GM20000 (cell line): Measurements from ENCODE around the gene NAALADL2.
"Not testable (repeated sequence)": the region's sequence is repeated elsewhere in the genome, so short reads cannot be mapped to it uniquely, and the experiment has no call there.

Experiments used
- DNase-seq: peaks from one replicate; pipeline ENCODE4 v3.0.0; 2012; ENCODE audit warnings: low spot score
- TF ChIP-seq, protein P1 (sequence below): IDR thresholded peaks from 2 replicates; pipeline ENCODE4 v1.5.1; 2012; ENCODE audit warnings: mild to moderate bottlenecking, control low read depth; ENCODE audit errors: extremely low read depth, missing control alignments

The NAALADL2 gene

DNA sequence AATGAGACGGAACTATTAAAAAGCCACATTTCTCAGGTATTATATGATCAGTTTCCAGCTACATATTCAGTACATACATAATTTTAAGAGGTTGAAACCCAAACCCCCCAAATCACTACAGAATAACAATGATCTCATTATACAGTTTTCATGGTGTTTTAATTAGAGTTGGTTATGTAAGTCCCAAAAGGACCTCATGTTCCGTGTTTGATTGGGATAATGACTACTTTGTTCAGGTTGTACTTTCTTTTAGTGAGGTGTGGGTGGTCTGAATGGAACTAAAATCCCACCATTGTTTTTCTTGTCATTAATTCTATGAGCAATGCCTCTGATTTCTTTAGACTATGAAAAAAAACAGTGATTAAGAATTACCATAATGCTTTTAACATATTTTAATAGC is 905.6 kb downstream of the NAALADL2 start:
- DNase-seq = no peak
- TF ChIP-seq, protein P1, sequence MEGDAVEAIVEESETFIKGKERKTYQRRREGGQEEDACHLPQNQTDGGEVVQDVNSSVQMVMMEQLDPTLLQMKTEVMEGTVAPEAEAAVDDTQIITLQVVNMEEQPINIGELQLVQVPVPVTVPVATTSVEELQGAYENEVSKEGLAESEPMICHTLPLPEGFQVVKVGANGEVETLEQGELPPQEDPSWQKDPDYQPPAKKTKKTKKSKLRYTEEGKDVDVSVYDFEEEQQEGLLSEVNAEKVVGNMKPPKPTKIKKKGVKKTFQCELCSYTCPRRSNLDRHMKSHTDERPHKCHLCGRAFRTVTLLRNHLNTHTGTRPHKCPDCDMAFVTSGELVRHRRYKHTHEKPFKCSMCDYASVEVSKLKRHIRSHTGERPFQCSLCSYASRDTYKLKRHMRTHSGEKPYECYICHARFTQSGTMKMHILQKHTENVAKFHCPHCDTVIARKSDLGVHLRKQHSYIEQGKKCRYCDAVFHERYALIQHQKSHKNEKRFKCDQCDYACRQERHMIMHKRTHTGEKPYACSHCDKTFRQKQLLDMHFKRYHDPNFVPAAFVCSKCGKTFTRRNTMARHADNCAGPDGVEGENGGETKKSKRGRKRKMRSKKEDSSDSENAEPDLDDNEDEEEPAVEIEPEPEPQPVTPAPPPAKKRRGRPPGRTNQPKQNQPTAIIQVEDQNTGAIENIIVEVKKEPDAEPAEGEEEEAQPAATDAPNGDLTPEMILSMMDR = no peak

DNA sequence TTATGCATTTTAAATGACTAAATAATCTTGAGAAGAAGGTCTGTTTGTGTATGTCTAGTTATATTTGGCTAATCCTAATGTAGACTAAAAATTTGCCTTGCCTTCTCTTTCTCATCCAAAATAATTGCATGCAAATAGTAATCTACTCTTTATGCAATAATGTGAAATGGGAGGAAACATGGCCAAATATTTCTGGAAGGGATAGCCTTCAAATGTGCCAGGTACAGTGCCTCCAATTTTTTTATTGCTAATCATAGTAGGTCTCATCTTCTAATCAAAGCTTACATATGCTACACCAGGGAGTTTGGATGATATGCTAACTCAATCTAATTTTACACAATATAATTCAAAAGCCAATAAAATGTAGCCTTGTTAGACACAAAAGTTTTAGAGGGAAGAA is 911.3 kb downstream of the NAALADL2 start:
- TF ChIP-seq, protein P1 = no peak
- no peak for DNase-seq

DNA sequence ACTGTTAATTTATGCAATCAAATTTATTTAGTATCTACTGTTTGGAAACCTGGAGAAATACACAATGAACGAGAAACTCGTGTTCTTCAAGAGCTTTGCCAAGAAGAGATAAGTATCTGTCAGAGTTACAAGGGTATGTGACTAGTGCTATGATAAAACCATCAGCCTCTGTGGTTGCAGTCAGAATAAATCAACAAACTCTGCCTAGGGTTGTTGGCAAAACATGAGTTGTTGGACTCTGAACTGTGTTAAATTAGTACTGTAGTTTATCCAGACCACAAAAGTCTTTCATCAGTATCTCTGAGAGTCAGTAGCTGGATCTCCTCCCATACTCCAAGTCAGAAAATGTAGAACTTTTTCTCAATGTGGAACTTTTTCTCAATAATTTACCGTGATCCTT is 918.4 kb downstream of the NAALADL2 start:
- no peak for DNase-seq
- TF ChIP-seq, protein P1 = no peak

DNA sequence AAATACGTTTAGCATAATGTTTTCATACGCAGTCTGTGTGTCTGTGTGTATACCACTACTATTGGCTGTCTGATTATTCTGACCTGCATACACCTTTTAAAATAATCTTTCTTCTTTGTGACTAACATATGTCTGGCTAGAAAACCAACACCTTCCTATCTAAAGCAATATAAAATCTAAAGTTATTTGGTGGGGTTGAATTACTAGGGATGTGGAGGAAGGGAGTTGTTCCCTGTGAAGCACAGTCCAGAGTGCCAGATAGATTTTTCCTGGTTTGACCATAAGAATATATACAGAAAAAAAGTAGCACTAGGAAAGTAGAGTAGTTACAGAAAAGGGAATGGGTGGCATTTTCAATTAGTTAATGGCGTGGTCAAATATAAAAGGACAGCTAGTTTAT is 918.8 kb downstream of the NAALADL2 start:
- TF ChIP-seq, protein P1 = no peak
- no peak for DNase-seq

DNA sequence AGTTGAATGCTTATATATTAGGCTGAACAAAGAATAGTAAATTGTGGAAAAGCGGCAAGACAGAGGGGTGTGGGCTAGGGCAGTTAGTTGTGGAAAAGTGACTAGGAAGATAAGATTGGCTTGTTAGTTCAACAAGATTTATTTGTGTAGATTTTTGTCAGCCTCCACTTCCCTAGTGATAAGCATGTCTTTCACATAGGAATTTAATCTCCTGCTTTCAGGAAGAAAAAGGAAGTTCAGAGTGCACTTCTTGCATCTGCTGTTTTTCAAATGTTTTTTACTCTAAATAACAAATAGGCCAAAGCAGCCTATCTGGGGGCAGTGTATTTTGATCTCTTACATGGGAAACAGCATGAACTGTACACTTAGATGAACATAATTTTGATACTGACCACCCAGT is 919.9 kb downstream of the NAALADL2 start:
- no peak for DNase-seq
- TF ChIP-seq, protein P1 = no peak

DNA sequence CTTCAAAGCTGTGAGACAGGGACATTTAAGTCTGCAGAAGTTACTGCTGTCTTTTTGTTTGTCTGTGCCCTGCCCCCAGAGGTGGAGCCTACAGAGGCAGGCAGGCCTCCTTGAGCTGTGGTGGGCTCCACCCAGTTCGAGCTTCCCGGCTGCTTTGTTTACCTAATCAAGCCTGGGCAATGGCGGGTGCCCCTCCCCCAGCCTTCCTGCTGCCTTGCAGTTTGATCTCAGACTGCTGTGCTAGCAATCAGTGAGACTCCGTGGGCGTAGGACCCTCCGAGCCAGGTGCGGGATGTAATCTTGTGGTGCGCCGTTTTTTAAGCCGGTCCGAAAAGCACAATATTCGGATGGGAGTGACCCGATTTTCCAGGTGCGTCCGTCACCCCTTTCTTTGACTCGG is 928.0 kb downstream of the NAALADL2 start:
- not testable (repeated sequence) for DNase-seq

DNA sequence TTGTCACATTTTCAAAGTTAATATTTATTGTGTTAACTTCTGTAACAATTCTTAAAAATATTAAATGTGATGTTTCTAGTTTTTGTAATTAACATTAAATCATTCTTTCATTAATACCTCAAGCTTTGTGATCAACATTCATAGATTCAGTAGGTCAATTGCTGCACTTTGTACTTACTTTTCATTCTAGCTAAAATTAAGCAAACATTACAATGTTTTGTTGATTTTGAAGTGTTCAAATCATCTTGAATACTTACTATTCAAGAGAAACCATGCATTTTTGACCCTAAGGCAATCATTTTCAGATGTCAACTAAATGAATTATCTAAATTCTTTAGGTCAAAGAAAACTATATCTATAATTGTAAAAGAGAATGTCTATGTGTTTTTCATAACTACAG is 933.1 kb downstream of the NAALADL2 start:
- DNase-seq = no peak
- TF ChIP-seq, protein P1 = no peak

DNA sequence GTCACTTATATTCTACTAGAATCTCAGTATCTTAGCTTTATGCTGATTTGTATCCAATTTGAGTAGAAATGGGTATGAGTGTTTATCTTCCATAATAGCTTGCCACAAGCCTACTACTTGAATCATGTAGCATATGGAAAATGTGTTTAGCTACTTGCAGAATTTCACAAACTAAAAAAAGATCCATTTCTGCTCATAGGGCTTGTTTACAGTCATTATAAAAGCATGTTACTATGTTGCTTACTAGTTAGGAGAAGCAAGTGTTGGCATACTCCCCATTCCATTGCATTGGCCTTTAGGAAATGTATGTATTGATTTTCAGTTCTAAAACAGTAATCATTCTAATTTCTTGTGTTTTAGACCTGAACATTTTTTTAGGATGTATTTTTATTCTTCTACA is 939.2 kb downstream of the NAALADL2 start:
- no peak for DNase-seq
- TF ChIP-seq, protein P1 = no peak
